Psoas muscle (tissue), 8 donors: ENCODE data around the gene EIF3F. TPM values are rescaled to one million over a fixed set of nuclear protein-coding genes. Genes with fewer than 3 reads are reported as not detected.

Experiments used
- ATAC-seq, 4 donors: fragments of 200-7000 bp; cut with Tn5 transposase; one replicate each; pipeline ENCODE4 v1.9.1; 2020; ENCODE audit warnings: moderate library complexity in 3 of 4, mild to moderate bottlenecking in 2 of 4
- DNase-seq, 2 donors: peaks; one replicate each; pipeline ENCODE4 v3.0.0-alpha.2; 2020
- H3K27ac ChIP-seq: fragments of 200-600 bp; one replicate; pipeline ENCODE4 v1.8.0; 2022
- H3K27me3 ChIP-seq, 3 donors: fragments of 200-600 bp in 1 of 3; one replicate each; pipeline versions ENCODE4 v1.6.1 to v1.8.0; 2013 to 2022; ENCODE audit warnings: low read length in 2 of 3, mild to moderate bottlenecking in 2 of 3, moderate library complexity in 1 of 3; ENCODE audit not compliant: insufficient read depth in 3 of 3
- H3K36me3 ChIP-seq, 2 donors: fragments of 200-600 bp in 1 of 2; one replicate each; pipeline versions ENCODE4 v1.6.1 to v1.8.0; 2013 to 2022; ENCODE audit warnings: low read depth in 1 of 2, mild to moderate bottlenecking in 1 of 2, moderate library complexity in 1 of 2; ENCODE audit not compliant: insufficient read depth in 1 of 2
- H3K4me1 ChIP-seq: fragments of 200-600 bp; one replicate; pipeline ENCODE4 v1.8.0; 2022
- H3K4me3 ChIP-seq: fragments of 200-600 bp; one replicate; pipeline ENCODE4 v1.8.0; 2022; ENCODE audit warnings: mild to moderate bottlenecking
- H3K9me3 ChIP-seq: fragments of 200-600 bp; one replicate; pipeline ENCODE4 v1.8.0; 2022
- WGBS, 3 donors: extraction: QIAGEN DNeasy Blood & Tissue Kit; methylation state at CpG; one replicate each; pipeline versions ENCODE4 v1.1.6 to v1.1.7; 2013; 5-methylcytosine and 5-hydroxymethylcytosine counted together
- intact Hi-C, 2 donors: fragments of 100-400 bp; cut with DNase I; formaldehyde crosslinking; loops; one replicate each; pipeline versions ENCODE4 v1.11.0 to v1.14.2; 2022
- polyA plus RNA-seq, 3 donors: library from polyadenylated mRNA; stranded (reverse); fragments of 200-250 nt; gene quantifications; one replicate each; pipeline ENCODE4 v1.2.3, GENCODE V29; 2013
- total RNA-seq, 4 donors: library from RNA; stranded (reverse); fragmentation: NEBNext Ultra II Directional in 2 of 4; extraction: Animal tissue kit (Norgen Biotek cat#: 25700) in 2 of 4; gene quantifications; one replicate each; pipeline versions ENCODE4 v1.2.1 to v1.2.4, GENCODE V29; 2021 to 2023
- TF ChIP-seq, protein P1 (sequence below): fragments of 200-600 bp; IDR thresholded peaks from one replicate; pipeline ENCODE4 v1.8.0; 2022; ENCODE audit warnings: antibody characterized with exemption
- donor health status: healthy with polysubstance abuse.
- donor health status: DM: no; HTN: no; CAD: no; lungs with moderate emphysema.
- donor health status: Bipolar disorder and iron deficiency.
- donor health status: healthy.
- donor health status: DM: yes; HTN: yes; CAD: no.
- donor health status: DM: no; HTN: no; CAD: no.
- donor health status: DM: no; HTN: no; CAD: no.
- donor health status: DM: yes; HTN: yes; CAD: no.

Gene EIF3F
- total and polyA plus RNA-seq, 7 donors = 149 to 539 (median 208) TPM

DNA sequence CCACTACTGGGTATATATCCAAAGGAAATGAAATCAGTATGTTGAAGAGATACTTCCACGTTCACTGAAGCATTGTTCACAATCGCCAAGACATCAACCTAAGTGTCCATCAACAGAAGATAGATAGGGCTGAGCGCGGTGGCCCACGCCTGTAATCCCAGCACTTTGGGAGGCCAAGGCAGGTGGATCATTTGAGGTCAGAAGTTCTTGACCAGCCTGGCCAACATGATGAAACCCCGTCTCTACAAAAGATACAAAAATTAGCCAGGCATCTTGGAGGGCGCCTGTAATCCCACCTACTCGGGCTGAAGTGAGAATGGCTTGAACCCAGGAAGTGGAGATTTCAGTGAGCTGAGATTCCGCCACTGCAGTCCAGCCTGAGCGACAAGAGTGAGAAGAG, 12.7 kb downstream of the EIF3F start:
- TF ChIP-seq, protein P1, sequence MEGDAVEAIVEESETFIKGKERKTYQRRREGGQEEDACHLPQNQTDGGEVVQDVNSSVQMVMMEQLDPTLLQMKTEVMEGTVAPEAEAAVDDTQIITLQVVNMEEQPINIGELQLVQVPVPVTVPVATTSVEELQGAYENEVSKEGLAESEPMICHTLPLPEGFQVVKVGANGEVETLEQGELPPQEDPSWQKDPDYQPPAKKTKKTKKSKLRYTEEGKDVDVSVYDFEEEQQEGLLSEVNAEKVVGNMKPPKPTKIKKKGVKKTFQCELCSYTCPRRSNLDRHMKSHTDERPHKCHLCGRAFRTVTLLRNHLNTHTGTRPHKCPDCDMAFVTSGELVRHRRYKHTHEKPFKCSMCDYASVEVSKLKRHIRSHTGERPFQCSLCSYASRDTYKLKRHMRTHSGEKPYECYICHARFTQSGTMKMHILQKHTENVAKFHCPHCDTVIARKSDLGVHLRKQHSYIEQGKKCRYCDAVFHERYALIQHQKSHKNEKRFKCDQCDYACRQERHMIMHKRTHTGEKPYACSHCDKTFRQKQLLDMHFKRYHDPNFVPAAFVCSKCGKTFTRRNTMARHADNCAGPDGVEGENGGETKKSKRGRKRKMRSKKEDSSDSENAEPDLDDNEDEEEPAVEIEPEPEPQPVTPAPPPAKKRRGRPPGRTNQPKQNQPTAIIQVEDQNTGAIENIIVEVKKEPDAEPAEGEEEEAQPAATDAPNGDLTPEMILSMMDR = no peak
- Histone ChIP-seq H3K27ac (no peak overlapping the region), H3K27me3 (no peaks in the 10 kb centered on the region), H3K9me3 (no peaks in the 10 kb centered on the region), H3K36me3 (peaks cover 19 to 59% of the 10 kb centered on the region in 2 donors), H3K4me3 (no peak overlapping the region), H3K4me1 (no peaks in the 10 kb centered on the region)
- DNase-seq (no peak), ATAC-seq (no peak)
- intact Hi-C loops = no loop called here
- WGBS, 3 donors = 92 to 93% (median 92%) methylated on average over 10 of the region's 10 CpGs

GRCh38 chr11:8000390-8000789, 13.3 kb downstream of the EIF3F start:
- Histone ChIP-seq H3K27ac (no peak overlapping the region), H3K4me3 (no peak overlapping the region), H3K36me3 (peaks cover 14 to 53% of the 10 kb centered on the region in 2 donors), H3K4me1 (no peaks in the 10 kb centered on the region), H3K9me3 (no peaks in the 10 kb centered on the region), H3K27me3 (no peaks in the 10 kb centered on the region)
- TF ChIP-seq, protein P1 = no peak
- no peak for ATAC-seq
- DNase-seq = no peak
- intact Hi-C loops = no loop called here
- WGBS, 3 donors = 70 to 78% (median 72%) methylated on average over 5 of the region's 5 CpGs

- Histone ChIP-seq H3K9me3 (no peaks in the 10 kb centered on the region), H3K27ac (no peak overlapping the region), H3K36me3 (peaks cover 6 to 30% of the 10 kb centered on the region in 2 donors), H3K27me3 (no peaks in the 10 kb centered on the region), H3K4me3 (no peak overlapping the region), H3K4me1 (no peaks in the 10 kb centered on the region)
- TF ChIP-seq, protein P1 = no peak
- WGBS, 3 donors = 37 to 47% (median 37%) methylated on average over 1 of the region's 1 CpG
- intact Hi-C loops = no loop called here
- DNase-seq (no peak), ATAC-seq (no peak)
Observed at GRCh38 chr11:8002676-8003075, 15.5 kb downstream of the EIF3F start.

DNA sequence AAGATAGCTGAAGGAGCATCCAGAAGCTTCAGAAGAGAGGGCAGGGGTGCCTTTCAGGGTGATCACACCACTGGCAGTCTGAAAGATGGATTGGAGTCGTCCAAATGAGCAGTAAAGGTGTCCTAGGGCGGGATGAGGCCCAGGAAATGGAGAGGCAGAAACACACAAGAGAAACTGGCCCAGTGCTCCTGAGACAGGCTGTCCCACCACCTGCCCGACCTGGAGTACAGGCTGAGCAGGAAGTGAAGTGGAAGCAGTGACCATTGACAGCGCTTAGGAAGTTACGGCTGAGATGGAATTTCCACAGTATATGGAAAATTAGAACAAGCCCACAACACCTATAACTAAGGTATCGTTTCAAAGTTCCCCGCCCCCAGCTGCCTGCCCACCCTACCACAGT, 16.1 kb downstream of the EIF3F start:
- DNase-seq (no peak), ATAC-seq (no peak)
- Histone ChIP-seq H3K36me3 (peaks cover 2 to 25% of the 10 kb centered on the region in 2 donors), H3K27ac (no peak overlapping the region), H3K4me1 (no peaks in the 10 kb centered on the region), H3K27me3 (no peaks in the 10 kb centered on the region), H3K9me3 (no peaks in the 10 kb centered on the region), H3K4me3 (no peak overlapping the region)
- TF ChIP-seq, protein P1 = no peak
- intact Hi-C loops = no loop called here
- 71 to 74% (median 73%) methylated on average over 7 of the region's 7 CpGs for WGBS, 3 donors

- H3K4me1 ChIP-seq = no peaks in the 10 kb centered on the region
- TF ChIP-seq, protein P1 = no peak
- H3K27ac ChIP-seq = no peak overlapping the region
- ATAC-seq (no peak), DNase-seq (no peak)
- no peak overlapping the region for H3K4me3 ChIP-seq
- H3K36me3 ChIP-seq = peaks cover 0 to 17% of the 10 kb centered on the region in 2 donors
- no peaks in the 10 kb centered on the region for H3K9me3 ChIP-seq
- 80 to 91% (median 89%) methylated on average over 2 of the region's 2 CpGs for WGBS, 3 donors
- intact Hi-C loops = no loop called here
- no peaks in the 10 kb centered on the region for H3K27me3 ChIP-seq
Observed at GRCh38 chr11:8004008-8004407, 16.9 kb downstream of the EIF3F start.
